Measurements from ENCODE around the gene ATP8A2.

ATP8A2 gene

GRCh38 chr13:25688536-25688935 is 316.8 kb downstream of the ATP8A2 start:
- no peak for TF ChIP-seq CTCF (conservative IDR thresholded peaks at IDR 0.05; ENCODE audit: low read depth, low read length)
- no peak for DNase-seq (ENCODE audit: low read depth)
- no peak overlapping the region for H3K4me3 ChIP-seq (ENCODE audit: low read depth, low read length)

- no peak overlapping the region for H3K4me3 ChIP-seq (ENCODE audit: low read depth, low read length)
- no peak for TF ChIP-seq CTCF (conservative IDR thresholded peaks at IDR 0.05; ENCODE audit: low read depth, low read length)
- DNase-seq (ENCODE audit: low read depth), result no peak
Measured at GRCh38 chr13:25689539-25689938, 317.8 kb downstream of the ATP8A2 start.

- TF ChIP-seq CTCF (conservative IDR thresholded peaks at IDR 0.05; ENCODE audit: low read depth, low read length), result no peak
- no peak overlapping the region for H3K4me3 ChIP-seq (ENCODE audit: low read depth, low read length)
- DNase-seq (ENCODE audit: low read depth), result no peak
Measured at GRCh38 chr13:25690582-25690981, 318.8 kb downstream of the ATP8A2 start.

GRCh38 chr13:25691654-25692053 is 319.9 kb downstream of the ATP8A2 start:
- TF ChIP-seq CTCF (conservative IDR thresholded peaks at IDR 0.05; ENCODE audit: low read depth, low read length), result no peak
- no peak for DNase-seq (ENCODE audit: low read depth)
- no peak overlapping the region for H3K4me3 ChIP-seq (ENCODE audit: low read depth, low read length)

GRCh38 chr13:25692099-25692498 is 320.3 kb downstream of the ATP8A2 start:
- TF ChIP-seq CTCF (conservative IDR thresholded peaks at IDR 0.05; ENCODE audit: low read depth, low read length), result no peak
- H3K4me3 ChIP-seq (ENCODE audit: low read depth, low read length), result no peak overlapping the region
- DNase-seq (ENCODE audit: low read depth), result no peak

GRCh38 chr13:25699056-25699455 is 327.3 kb downstream of the ATP8A2 start:
- no peak for DNase-seq (ENCODE audit: low read depth)
- no peak overlapping the region for H3K4me3 ChIP-seq (ENCODE audit: low read depth, low read length)
- TF ChIP-seq CTCF (conservative IDR thresholded peaks at IDR 0.05; ENCODE audit: low read depth, low read length), result no peak

- no peak overlapping the region for H3K4me3 ChIP-seq (ENCODE audit: low read depth, low read length)
- no peak for TF ChIP-seq CTCF (conservative IDR thresholded peaks at IDR 0.05; ENCODE audit: low read depth, low read length)
- no peak for DNase-seq (ENCODE audit: low read depth)
Measured at GRCh38 chr13:25699600-25699999, 327.8 kb downstream of the ATP8A2 start.

Data from choroid plexus epithelial cell (primary cell).